H1 (cell line): Measurements from ENCODE around the gene GALNTL6. TPM values are rescaled to one million over a fixed set of nuclear protein-coding genes. Genes with fewer than 3 reads are reported as not detected.
A peak's percentile ranks its signal among the peaks of the same experiment; 100 is the strongest.

ENCODE experiments used
- CTCF ChIA-PET: fragments of 300-600 bp; sonication (Branson Sonifier 250); formaldehyde crosslinking; loops from one replicate; lab custom pipeline; 2021; ENCODE audit not compliant: partially characterized antibody; lab: Charles Lee
- POLR2A ChIA-PET: fragments of 300-600 bp; sonication (Branson Sonifier 250); formaldehyde crosslinking; loops from one replicate; lab custom pipeline; 2021; ENCODE audit warnings: inconsistent platforms; ENCODE audit not compliant: partially characterized antibody; lab: Charles Lee
- DNase-seq, 2 experiments: peaks; one replicate each; pipeline versions ENCODE4 v3.0.0 to v3.0.0-alpha.2; 2010 to 2022; ENCODE audit warnings: low spot score in 2 of 2, low read depth in 1 of 2, mixed read lengths in 1 of 2
- FAIRE-seq: peaks from 2 replicates; lab custom pipeline; 2011; peaks lifted over from hg19 to GRCh38; lab: Jason Lieb, UNC
- H2AFZ ChIP-seq: 2 replicates; pipeline ENCODE4 v1.8.1; 2012; ENCODE audit warnings: low read length, inconsistent platforms
- H2AK5ac ChIP-seq: 2 replicates; pipeline ENCODE4 v1.6.1; 2013; ENCODE audit warnings: low read depth, low read length
- H2BK120ac ChIP-seq: replicated peaks from 2 replicates; pipeline ENCODE3; 2013; ENCODE audit warnings: low read depth, low read length, inconsistent platforms
- H2BK12ac ChIP-seq: 2 replicates; pipeline ENCODE4 v1.6.1; 2013; ENCODE audit warnings: low read depth, low read length
- H2BK15ac ChIP-seq: 2 replicates; pipeline ENCODE4 v1.6.1; 2013; ENCODE audit warnings: low read length
- H2BK20ac ChIP-seq: 2 replicates; pipeline ENCODE4 v1.6.1; 2013; ENCODE audit warnings: low read length
- H2BK5ac ChIP-seq: 2 replicates; pipeline ENCODE4 v1.6.1; 2013; ENCODE audit warnings: low read depth, low read length
- H3K14ac ChIP-seq: 2 replicates; pipeline ENCODE4 v1.6.1; 2013; ENCODE audit warnings: inconsistent platforms; ENCODE audit not compliant: insufficient read length
- H3K18ac ChIP-seq: 2 replicates; pipeline ENCODE4 v1.6.1; 2013; ENCODE audit warnings: low read length; ENCODE audit errors: extremely low read depth
- H3K23ac ChIP-seq: 2 replicates; pipeline ENCODE4 v1.6.1; 2013; ENCODE audit warnings: inconsistent platforms; ENCODE audit not compliant: insufficient read length
- H3K23me2 ChIP-seq: 2 replicates; pipeline ENCODE4 v1.6.1; 2013; ENCODE audit warnings: low read depth, low read length
- H3K27ac ChIP-seq: 2 replicates; pipeline ENCODE4 v1.6.1; 2011; ENCODE audit warnings: low read depth, low read length, inconsistent platforms
- H3K27me3 ChIP-seq, 4 experiments: replicated peaks in 1 of 4; 1 replicate in 1 of 4; 2 replicates in 3 of 4; pipeline versions ENCODE4 v1.6.1 to v1.8.1; 2011 to 2013; ENCODE audit warnings: low read length in 3 of 4, mild to moderate bottlenecking in 3 of 4, inconsistent platforms in 2 of 4, mixed read lengths in 2 of 4, moderate library complexity in 1 of 4; ENCODE audit not compliant: control insufficient read depth in 3 of 4, insufficient read depth in 3 of 4; ENCODE audit errors: extremely low read depth in 1 of 4
- H3K36me3 ChIP-seq, 4 experiments: 2 replicates each; pipeline versions ENCODE4 v1.6.1 to v1.8.1; 2011 to 2013; ENCODE audit warnings: mild to moderate bottlenecking in 4 of 4, low read length in 3 of 4, moderate library complexity in 2 of 4, control low read depth in 1 of 4, inconsistent platforms in 1 of 4; ENCODE audit not compliant: insufficient read depth in 4 of 4, control insufficient read depth in 2 of 4
- H3K4ac ChIP-seq: replicated peaks from 2 replicates; pipeline ENCODE3; 2013; ENCODE audit warnings: low read length, low read depth, mixed read lengths, inconsistent platforms; ENCODE audit not compliant: insufficient read length
- H3K4me1 ChIP-seq, 4 experiments: replicated peaks in 1 of 4; 1 replicate in 1 of 4; 2 replicates in 3 of 4; pipeline versions ENCODE4 v1.6.1 to v1.8.1; 2011 to 2013; ENCODE audit warnings: low read length in 3 of 4, inconsistent platforms in 2 of 4, mixed read lengths in 1 of 4; ENCODE audit not compliant: insufficient read depth in 4 of 4, control insufficient read depth in 3 of 4
- H3K4me2 ChIP-seq, 2 experiments: 2 replicates each; pipeline versions ENCODE4 v1.6.1 to v1.8.1; 2011 to 2013; ENCODE audit warnings: low read depth in 2 of 2, low read length in 2 of 2, control low read depth in 1 of 2, inconsistent platforms in 1 of 2, mild to moderate bottlenecking in 1 of 2; ENCODE audit not compliant: insufficient read depth in 1 of 2
- H3K4me3 ChIP-seq, 4 experiments: fragments of 200-600, 300-600 bp in 1 of 4; sonication (generic), shearing (Covaris generic), sonication (Bioruptor Twin) in 1 of 4; 2 replicates each; pipeline versions ENCODE4 v1.5.1 to v1.8.1; 2011 to 2016; ENCODE audit warnings: low read length in 4 of 4, low read depth in 3 of 4, control low read depth in 2 of 4, inconsistent platforms in 2 of 4, mild to moderate bottlenecking in 2 of 4, mixed read lengths in 1 of 4, moderate library complexity in 1 of 4; ENCODE audit not compliant: insufficient read depth in 2 of 4; ENCODE audit errors: extremely low read depth in 1 of 4
- H3K56ac ChIP-seq: replicated peaks from 2 replicates; pipeline ENCODE3; 2013; ENCODE audit warnings: low read depth, mild to moderate bottlenecking, mixed read lengths, low read length, inconsistent platforms; ENCODE audit not compliant: insufficient read length
- H3K79me1 ChIP-seq: 2 replicates; pipeline ENCODE4 v1.6.1; 2013; ENCODE audit warnings: low read depth, low read length, control low read depth
- H3K79me2 ChIP-seq, 2 experiments: 2 replicates each; pipeline versions ENCODE4 v1.6.1 to v1.8.1; 2012 to 2013; ENCODE audit warnings: low read length in 2 of 2, mild to moderate bottlenecking in 2 of 2, inconsistent platforms in 1 of 2; ENCODE audit not compliant: insufficient read depth in 2 of 2, control insufficient read depth in 1 of 2
- H3K9ac ChIP-seq, 4 experiments: replicated peaks in 1 of 4; 1 replicate in 1 of 4; 2 replicates in 3 of 4; pipeline versions ENCODE4 v1.6.1 to v1.8.1; 2011 to 2013; ENCODE audit warnings: low read depth in 3 of 4, low read length in 3 of 4, control low read depth in 2 of 4, mild to moderate bottlenecking in 2 of 4, moderate library complexity in 2 of 4, inconsistent platforms in 1 of 4; ENCODE audit errors: extremely low read depth in 1 of 4
- H3K9me3 ChIP-seq, 2 experiments: 2 replicates each; pipeline versions ENCODE4 v1.6.1 to v1.8.1; 2012 to 2013; ENCODE audit warnings: mild to moderate bottlenecking in 2 of 2, moderate library complexity in 2 of 2, control low read depth in 1 of 2, inconsistent platforms in 1 of 2, low read depth in 1 of 2, low read length in 1 of 2, mixed read lengths in 1 of 2; ENCODE audit not compliant: insufficient read depth in 2 of 2
- H4K20me1 ChIP-seq, 2 experiments: replicated peaks in 1 of 2; 2 replicates each; pipeline versions ENCODE3 to v1.8.1; 2011 to 2013; ENCODE audit warnings: inconsistent platforms in 2 of 2, low read length in 2 of 2, mild to moderate bottlenecking in 1 of 2; ENCODE audit not compliant: insufficient read depth in 2 of 2, control insufficient read depth in 1 of 2
- H4K5ac ChIP-seq: 2 replicates; pipeline ENCODE4 v1.6.1; 2013; ENCODE audit warnings: low read length, low read depth, mixed read lengths, inconsistent platforms; ENCODE audit not compliant: insufficient read length
- H4K8ac ChIP-seq: 2 replicates; pipeline ENCODE4 v1.8.0; 2013; ENCODE audit warnings: mild to moderate bottlenecking, moderate library complexity, low read length, inconsistent platforms; ENCODE audit not compliant: insufficient read depth; ENCODE audit errors: extremely low read depth
- H4K91ac ChIP-seq: replicated peaks from 2 replicates; pipeline ENCODE3; 2013; ENCODE audit warnings: low read length, mixed read lengths, inconsistent platforms; ENCODE audit not compliant: insufficient read length
- ATF2 ChIP-seq: IDR thresholded peaks from 2 replicates; pipeline ENCODE4 v1.6.1; 2012; ENCODE audit warnings: low read length, inconsistent platforms
- BCL11A ChIP-seq, 2 experiments: IDR thresholded peaks; one replicate each; pipeline ENCODE4 v1.6.1; 2011; ENCODE audit warnings: low read depth in 2 of 2, low read length in 2 of 2, mild to moderate bottlenecking in 2 of 2
- CHD2 ChIP-seq: IDR thresholded peaks from 2 replicates; pipeline ENCODE4 v1.6.1; 2012; ENCODE audit warnings: low read length, improper control_type of control experiment
- CTCF ChIP-seq, 3 experiments: IDR thresholded peaks; 1 replicate in 2 of 3; 2 replicates in 1 of 3; pipeline versions ENCODE4 v1.5.1 to v1.6.1; 2011; ENCODE audit warnings: low read length in 3 of 3, mild to moderate bottlenecking in 3 of 3, inconsistent platforms in 2 of 3, low read depth in 1 of 3, moderate library complexity in 1 of 3; ENCODE audit not compliant: insufficient read depth in 1 of 3; ENCODE audit errors: control extremely low read depth in 1 of 3
- KDM1A ChIP-seq: fragments of 200-600, 300-600 bp; sonication (generic); IDR thresholded peaks from 2 replicates; pipeline ENCODE4 v1.7.1; 2016; ENCODE audit warnings: mild to moderate bottlenecking, low read length, borderline replicate concordance
- NRF1 ChIP-seq: IDR thresholded peaks from 2 replicates; pipeline ENCODE4 v1.6.1; 2011; ENCODE audit warnings: mild to moderate bottlenecking, low read depth, low read length, improper control_type of control experiment
- RBBP5 ChIP-seq: IDR thresholded peaks from 2 replicates; pipeline ENCODE4 v1.7.1; 2012; ENCODE audit warnings: low read depth, mild to moderate bottlenecking, inconsistent platforms, low read length, moderate library complexity, borderline replicate concordance
- RXRA ChIP-seq: IDR thresholded peaks from 2 replicates; pipeline ENCODE4 v1.6.1; 2011; ENCODE audit warnings: low read depth, mild to moderate bottlenecking, low read length, moderate library complexity; ENCODE audit not compliant: insufficient read depth
- SP2 ChIP-seq: IDR thresholded peaks from 2 replicates; pipeline ENCODE4 v1.6.1; 2012; ENCODE audit warnings: mild to moderate bottlenecking, low read length, inconsistent platforms
- WGBS, 2 experiments: shearing (Covaris generic) in 1 of 2; methylation state at CpG; one replicate each; pipeline versions ENCODE4 v1.1.6 to v1.1.7; 2013 to 2015; ENCODE audit warnings: low lambda C conversion rate in 2 of 2, mixed read lengths in 2 of 2, inconsistent platforms in 1 of 2, low coverage in 1 of 2, missing lambda C conversion rate in 1 of 2; ENCODE audit not compliant: insufficient replicate concordance in 2 of 2, insufficient coverage in 1 of 2, insufficient read length in 1 of 2; ENCODE audit errors: extremely low coverage in 1 of 2, missing lambda C conversion rate in 1 of 2; 5-methylcytosine and 5-hydroxymethylcytosine counted together
- polyA plus RNA-seq, 7 experiments: library from polyadenylated mRNA; depleted of rRNA in 3 of 7; stranded (reverse) in 5 of 7; unstranded in 2 of 7; fragments of >200 nt in 5 of 7; fragments of 200-250 nt in 2 of 7; gene quantifications; 1 replicate in 5 of 7; 2 replicates in 1 of 7; 4 replicates in 1 of 7; pipeline versions ENCODE4 v1.2.1 to v1.2.3, GENCODE V29; 2011 to 2013; ENCODE audit warnings: missing spikeins in 2 of 7, mixed read lengths in 2 of 7
- total RNA-seq: library from RNA; stranded (reverse); fragmentation: NEBNext Ultra II Directional; extraction: Animal tissue kit (Norgen Biotek cat#: 25700); gene quantifications from 2 replicates; pipeline ENCODE4 v1.2.1, GENCODE V29; 2021

GALNTL6 gene
- total and polyA plus RNA-seq, 2 of the 8 experiments (the other 6 are each of a cell fraction or from before 2014, with no cell fraction given) = 0.03 to 0.32 TPM

GRCh38 chr4:172232966-172233365 lies 419.8 kb downstream of the GALNTL6 start:
- Histone ChIP-seq H3K4ac (no peak overlapping the region), H3K56ac (no peak overlapping the region), H3K27me3 (no peaks in the 10 kb centered on the region), H2BK20ac (no peak overlapping the region), H4K8ac (no peak overlapping the region), H2BK15ac (no peak overlapping the region), H3K4me2 (no peak overlapping the region), H4K5ac (no peak overlapping the region), H3K9ac (no peak overlapping the region), H3K9me3 (no peaks in the 10 kb centered on the region), H2BK12ac (no peak overlapping the region), H2BK5ac (no peak overlapping the region), H3K14ac (no peak overlapping the region), H4K20me1 (no peaks in the 10 kb centered on the region), H3K4me3 (no peak overlapping the region), H3K23me2 (no peaks in the 10 kb centered on the region), H3K79me2 (no peaks in the 10 kb centered on the region), H2AK5ac (no peak overlapping the region), H3K36me3 (no peaks in the 10 kb centered on the region), H2BK120ac (no peak overlapping the region), H3K18ac (no peak overlapping the region), H3K27ac (no peak overlapping the region), H3K23ac (no peak overlapping the region), H3K79me1 (no peaks in the 10 kb centered on the region), H4K91ac (no peak overlapping the region), H2AFZ (no peak overlapping the region), H3K4me1 (no peaks in the 10 kb centered on the region)
- peak in 1 of 2 experiments; percentile 1 for DNase-seq
- POLR2A ChIA-PET = no interaction called here
- WGBS, 2 experiments = 33% methylated on average over 4 of the region's 5 CpGs; no CpG with 5 or more reads in 1 of the 2 experiments
- FAIRE-seq = peak; percentile 45
- CTCF ChIA-PET = interaction anchor here (0.6 to 1.3 kb wide), 10 partner anchors 37 to 1035 kb away, joined by 3 to 5 read pairs (median 3); no protein-coding TSS in a partner anchor
- TF ChIP-seq KDM1A (no peak), CHD2 (no peak), BCL11A (IDR thresholded peaks at IDR 0.05; ENCODE audit: low read depth in 2 of 2, low read length in 2 of 2) (no peak), SP2 (no peak), CTCF (IDR thresholded peaks at IDR 0.05; ENCODE audit: control extremely low read depth in 1 of 3, insufficient read depth in 1 of 3, low read depth in 1 of 3, low read length in 3 of 3) (peak; percentile 23 to 36 (median 31); a peak in 3 of 4 replicates), RXRA (no peak), RBBP5 (no peak), ATF2 (no peak), NRF1 (no peak)
